Mesothelial cell of epicardium (in vitro differentiated cells): ENCODE results near the gene CRYGB. TPM values are rescaled to one million over a fixed set of nuclear protein-coding genes. Genes with fewer than 3 reads are reported as not detected.

Experiments
- DNase-seq, 2 experiments: peaks; one replicate each; pipeline ENCODE4 v3.0.0; 2021; ENCODE audit warnings: low spot score in 2 of 2; ENCODE audit not compliant: unreplicated experiment in 2 of 2
- H3K27ac Mint-ChIP-seq: 2 replicates; pipeline ENCODE4 v1.8.0; 2021; ENCODE audit warnings: mixed read lengths
- H3K27me3 Mint-ChIP-seq: 2 replicates; pipeline ENCODE4 v1.8.0; 2021; ENCODE audit warnings: low read depth, mixed read lengths
- H3K36me3 Mint-ChIP-seq: 2 replicates; pipeline ENCODE4 v1.8.0; 2021; ENCODE audit warnings: mixed read lengths
- H3K4me1 Mint-ChIP-seq: 2 replicates; pipeline ENCODE4 v1.8.0; 2021; ENCODE audit warnings: mixed read lengths
- H3K4me3 Mint-ChIP-seq: 2 replicates; pipeline ENCODE4 v1.8.0; 2021; ENCODE audit warnings: mild to moderate bottlenecking, moderate library complexity, mixed read lengths
- H3K9me3 Mint-ChIP-seq: 2 replicates; pipeline ENCODE4 v1.8.0; 2021; ENCODE audit warnings: mixed read lengths
- total RNA-seq: library from RNA; stranded (reverse); gene quantifications from 3 replicates; pipeline ENCODE4 v1.2.1, GENCODE V29; 2021
- TF ChIP-seq, protein P1 (sequence below): fragments of 200-600 bp; sonication (generic); IDR thresholded peaks from one replicate; pipeline ENCODE4 v1.5.0; 2021; ENCODE audit warnings: antibody characterized with exemption; ENCODE audit not compliant: unreplicated experiment

CRYGB gene
- total RNA-seq, 1 donor from 2014 or later, result not detected

DNA sequence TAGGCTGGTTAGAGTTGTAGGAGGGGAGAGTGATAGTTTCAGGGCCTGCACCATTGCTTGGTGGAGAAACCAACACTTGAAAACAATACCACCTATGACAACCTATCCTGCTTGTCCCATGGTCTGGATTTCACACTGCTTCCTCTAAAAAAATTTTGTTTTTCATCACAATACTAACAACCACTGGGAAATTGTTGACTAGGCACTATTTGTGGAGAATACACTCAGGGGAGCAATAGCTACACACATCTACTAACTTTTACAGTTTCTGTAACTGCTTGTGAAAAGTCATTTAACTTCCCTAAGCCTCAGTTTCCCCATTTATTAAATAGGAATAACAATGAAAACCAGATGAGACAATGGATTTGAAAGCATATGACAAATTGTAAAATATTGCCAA is 4.1 kb upstream of the CRYGB start:
- Mint-ChIP-seq H3K4me3 (no peak overlapping the region), H3K36me3 (no peaks in the 10 kb centered on the region), H3K27me3 (peaks cover 2% of the 10 kb centered on the region), H3K9me3 (peaks cover 14% of the 10 kb centered on the region), H3K27ac (no peak overlapping the region), H3K4me1 (no peaks in the 10 kb centered on the region)
- TF ChIP-seq, protein P1, sequence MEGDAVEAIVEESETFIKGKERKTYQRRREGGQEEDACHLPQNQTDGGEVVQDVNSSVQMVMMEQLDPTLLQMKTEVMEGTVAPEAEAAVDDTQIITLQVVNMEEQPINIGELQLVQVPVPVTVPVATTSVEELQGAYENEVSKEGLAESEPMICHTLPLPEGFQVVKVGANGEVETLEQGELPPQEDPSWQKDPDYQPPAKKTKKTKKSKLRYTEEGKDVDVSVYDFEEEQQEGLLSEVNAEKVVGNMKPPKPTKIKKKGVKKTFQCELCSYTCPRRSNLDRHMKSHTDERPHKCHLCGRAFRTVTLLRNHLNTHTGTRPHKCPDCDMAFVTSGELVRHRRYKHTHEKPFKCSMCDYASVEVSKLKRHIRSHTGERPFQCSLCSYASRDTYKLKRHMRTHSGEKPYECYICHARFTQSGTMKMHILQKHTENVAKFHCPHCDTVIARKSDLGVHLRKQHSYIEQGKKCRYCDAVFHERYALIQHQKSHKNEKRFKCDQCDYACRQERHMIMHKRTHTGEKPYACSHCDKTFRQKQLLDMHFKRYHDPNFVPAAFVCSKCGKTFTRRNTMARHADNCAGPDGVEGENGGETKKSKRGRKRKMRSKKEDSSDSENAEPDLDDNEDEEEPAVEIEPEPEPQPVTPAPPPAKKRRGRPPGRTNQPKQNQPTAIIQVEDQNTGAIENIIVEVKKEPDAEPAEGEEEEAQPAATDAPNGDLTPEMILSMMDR, result no peak
- DNase-seq, result no peak

DNA sequence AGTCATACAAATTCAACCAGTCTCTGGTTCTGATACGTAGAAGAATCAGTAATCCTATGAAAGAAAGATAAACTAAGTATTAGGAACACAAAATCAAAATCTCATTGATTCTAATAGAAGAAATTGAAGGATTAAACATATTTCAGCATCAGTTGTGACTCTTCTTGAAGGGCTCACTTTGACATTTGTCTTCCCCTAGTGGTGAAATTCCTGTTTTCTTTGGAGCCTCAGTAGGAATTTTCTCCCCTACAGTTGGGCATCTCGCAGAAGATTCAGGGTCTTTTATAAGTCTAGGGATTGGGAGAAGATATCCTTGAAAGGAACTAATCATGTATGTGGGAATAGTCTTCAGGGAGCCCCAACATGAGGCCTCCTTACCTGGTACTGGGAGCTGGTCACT is 2.8 kb upstream of the CRYGB start:
- Mint-ChIP-seq H3K27me3 (peaks cover 2% of the 10 kb centered on the region), H3K4me3 (no peak overlapping the region), H3K27ac (no peak overlapping the region), H3K4me1 (no peaks in the 10 kb centered on the region), H3K36me3 (no peaks in the 10 kb centered on the region), H3K9me3 (peaks cover 14% of the 10 kb centered on the region)
- DNase-seq, result no peak
- TF ChIP-seq, protein P1, result no peak

DNA sequence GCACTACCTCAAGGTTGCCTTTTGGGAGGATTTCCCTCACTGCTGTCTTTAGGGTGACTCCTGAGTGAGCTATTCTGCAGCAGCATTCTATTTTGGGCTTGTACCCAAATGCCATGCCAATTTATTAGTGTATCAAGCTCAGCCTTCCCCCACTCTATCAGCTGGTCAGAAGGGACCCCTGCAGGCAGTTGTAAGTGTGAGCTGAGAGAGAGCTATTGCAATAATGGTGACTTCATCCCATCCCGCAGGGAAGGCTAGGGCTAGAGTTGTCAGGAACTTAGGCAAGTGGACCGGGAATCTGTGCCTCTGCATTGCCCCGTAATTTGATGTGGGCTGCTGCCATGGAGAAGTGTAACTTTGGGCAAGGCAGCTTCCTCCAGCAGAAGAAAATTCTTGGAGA is 1.8 kb upstream of the CRYGB start:
- DNase-seq, result no peak
- Mint-ChIP-seq H3K27me3 (peaks cover 2% of the 10 kb centered on the region), H3K27ac (no peak overlapping the region)

DNA sequence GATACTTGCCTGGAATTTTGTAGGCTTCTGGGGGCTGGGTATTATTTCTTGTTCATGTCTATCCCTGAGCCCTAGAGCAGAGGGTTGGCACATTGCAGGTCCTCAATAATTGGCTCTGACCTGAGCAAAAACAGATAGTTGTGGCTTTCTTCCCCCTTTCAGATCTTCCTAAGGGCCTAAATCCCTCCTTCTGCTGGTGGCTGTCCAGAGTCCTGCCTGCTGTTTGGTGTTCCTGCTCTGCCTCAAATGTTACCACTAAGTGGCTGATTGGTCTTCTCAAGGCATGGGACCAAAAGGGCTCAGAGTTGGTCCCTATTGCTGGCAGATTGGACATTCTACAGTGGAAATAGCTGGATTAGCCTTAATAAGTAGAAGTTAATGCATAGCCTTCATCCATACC is 1.1 kb upstream of the CRYGB start:
- TF ChIP-seq, protein P1, result no peak
- H3K27me3 Mint-ChIP-seq, result peaks cover 2% of the 10 kb centered on the region
- no peaks in the 10 kb centered on the region for H3K36me3 Mint-ChIP-seq
- H3K27ac Mint-ChIP-seq, result no peak overlapping the region
- peaks cover 14% of the 10 kb centered on the region for H3K9me3 Mint-ChIP-seq
- H3K4me3 Mint-ChIP-seq, result no peak overlapping the region
- no peak for DNase-seq
- peaks cover 15% of the 10 kb centered on the region for H3K4me1 Mint-ChIP-seq

More for the DNA sequence above, 1.8 kb upstream of the CRYGB start:
- Mint-ChIP-seq H3K4me1 (peaks cover 7% of the 10 kb centered on the region), H3K9me3 (peaks cover 14% of the 10 kb centered on the region), H3K4me3 (no peak overlapping the region), H3K36me3 (no peaks in the 10 kb centered on the region)
- TF ChIP-seq, protein P1, result no peak

DNA sequence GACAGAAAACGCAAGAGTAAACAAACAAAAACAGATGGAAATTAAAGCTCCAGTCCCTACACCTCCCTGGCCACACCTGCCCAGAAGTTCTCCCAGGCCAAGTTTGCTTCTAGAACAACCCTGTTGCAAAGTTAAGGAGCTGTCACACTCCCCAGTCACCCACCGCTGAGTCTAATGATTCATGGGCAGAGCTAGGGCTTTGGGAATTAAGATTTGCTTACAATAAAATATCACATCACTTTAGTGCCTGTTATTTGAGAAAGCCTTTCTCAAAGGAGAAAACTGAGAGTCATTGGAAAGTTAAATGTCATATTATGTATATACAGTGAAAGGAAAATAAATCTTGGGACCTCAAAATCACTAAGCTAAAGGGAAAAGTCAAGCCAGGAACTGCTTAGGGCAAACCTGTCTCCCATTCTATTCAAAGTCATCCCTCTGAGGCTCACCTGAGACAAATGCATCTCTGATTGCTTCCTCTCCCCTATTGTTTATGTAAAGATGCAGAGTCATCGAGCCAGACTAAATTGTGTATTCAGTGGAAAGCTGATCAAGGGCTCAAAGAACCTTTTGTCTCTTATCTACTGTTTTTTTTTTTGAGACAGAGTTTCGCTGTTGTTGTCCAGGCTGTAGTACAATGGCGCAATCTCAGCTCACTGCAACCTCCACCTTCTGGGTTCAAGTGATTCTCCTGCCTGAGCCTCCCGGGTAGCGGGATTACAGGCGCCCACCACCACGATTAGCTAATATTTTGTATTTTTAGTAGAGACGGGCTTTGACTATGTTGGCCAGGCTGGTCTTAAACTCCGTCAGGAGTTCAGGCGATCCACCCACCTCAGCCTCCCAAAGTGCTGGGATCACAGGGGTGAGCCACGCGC is 2.8 kb downstream of the CRYGB start:
- peaks cover 17% of the 10 kb centered on the region for H3K4me1 Mint-ChIP-seq
- peaks cover 2% of the 10 kb centered on the region for H3K27me3 Mint-ChIP-seq
- no peak for DNase-seq
- H3K27ac Mint-ChIP-seq, result peak overlapping the region; percentile 13
- no peaks in the 10 kb centered on the region for H3K36me3 Mint-ChIP-seq
- H3K9me3 Mint-ChIP-seq, result peaks cover 3% of the 10 kb centered on the region
- no peak overlapping the region for H3K4me3 Mint-ChIP-seq
- TF ChIP-seq, protein P1, result no peak
